ENCODE measurements around the gene TCAP.
"Not testable (repeated sequence)": the region's sequence is repeated elsewhere in the genome, so short reads cannot be mapped to it uniquely, and the experiment has no call there.

Gene TCAP

DNA sequence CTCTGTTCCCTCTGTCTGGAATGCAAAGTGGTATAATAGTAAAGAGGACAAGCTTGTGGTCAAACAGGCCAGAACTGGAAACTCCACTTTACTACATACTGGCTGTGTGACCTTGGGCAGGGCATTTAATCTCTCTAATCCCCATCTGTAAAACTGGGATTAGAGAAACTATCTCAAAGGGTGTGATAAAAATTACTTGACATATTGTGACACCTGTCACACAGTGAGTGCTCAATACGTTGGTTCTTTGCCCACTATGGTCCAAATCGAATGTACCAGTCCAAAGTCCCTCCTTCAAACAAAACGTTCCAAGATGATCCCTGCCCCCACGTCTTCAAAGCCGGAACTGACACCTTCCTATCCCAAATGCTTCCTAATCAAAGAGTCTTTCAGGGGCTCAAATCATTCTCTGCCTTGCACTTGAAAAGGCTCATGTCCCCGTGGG is 22.0 kb downstream of the TCAP start:
- H3K4me3 ChIP-seq (ENCODE audit: low read length): peak overlapping the region; percentile 88
- TF ChIP-seq ZNF274 (IDR thresholded peaks at IDR 0.05; ENCODE audit: low read depth, low read length): no peak

DNA sequence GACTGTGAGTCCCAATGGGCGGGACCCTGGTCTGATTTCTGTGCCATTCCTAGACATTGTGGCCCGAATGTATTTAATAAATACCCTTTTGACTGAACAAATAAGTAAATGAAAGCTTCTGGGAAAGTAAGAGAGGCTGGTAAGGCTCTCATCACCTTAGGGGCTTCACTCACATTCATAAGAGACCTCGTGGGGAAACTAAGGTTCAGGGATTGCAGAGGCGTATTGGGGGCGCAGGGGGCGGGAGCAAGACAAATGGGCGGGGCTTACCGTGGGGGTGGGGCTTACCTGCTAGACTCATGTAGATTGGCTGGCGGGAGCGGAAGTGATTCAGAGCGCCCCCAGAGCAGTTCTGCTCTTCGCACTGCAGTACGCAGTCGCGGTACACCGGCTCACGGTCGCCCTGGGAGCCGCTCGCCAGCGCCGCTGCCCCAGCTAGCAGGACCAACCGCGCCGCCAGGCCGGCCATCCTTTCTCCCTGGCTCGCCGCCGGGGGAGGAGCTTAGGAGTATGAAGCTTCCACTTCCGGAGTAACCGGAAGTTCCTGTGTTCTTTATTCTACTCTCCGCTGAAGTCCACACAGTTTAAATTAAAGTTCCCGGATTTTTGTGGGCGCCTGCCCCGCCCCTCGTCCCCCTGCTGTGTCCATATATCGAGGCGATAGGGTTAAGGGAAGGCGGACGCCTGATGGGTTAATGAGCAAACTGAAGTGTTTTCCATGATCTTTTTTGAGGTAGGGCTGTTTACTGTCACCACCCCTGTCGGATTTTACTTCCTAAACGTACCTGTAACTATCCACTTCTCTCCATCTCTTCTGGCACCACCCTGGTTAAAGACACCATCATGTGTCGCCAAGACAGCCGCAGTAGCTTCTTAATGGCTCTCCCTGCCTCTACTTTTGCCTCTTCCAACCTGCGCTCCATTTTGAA is 22.7 kb downstream of the TCAP start, which contains the start of gene PGAP3:
Gene PGAP3 (minus strand): TSS at position 512 of the 929 bp plus-strand sequence. CDS start 43 bp downstream, at position 469.
- no peak for TF ChIP-seq ZNF274 (IDR thresholded peaks at IDR 0.05; ENCODE audit: low read depth, low read length)
- peak within 1 kb of the TSS; percentile 88 for H3K4me3 ChIP-seq (ENCODE audit: low read length)

DNA sequence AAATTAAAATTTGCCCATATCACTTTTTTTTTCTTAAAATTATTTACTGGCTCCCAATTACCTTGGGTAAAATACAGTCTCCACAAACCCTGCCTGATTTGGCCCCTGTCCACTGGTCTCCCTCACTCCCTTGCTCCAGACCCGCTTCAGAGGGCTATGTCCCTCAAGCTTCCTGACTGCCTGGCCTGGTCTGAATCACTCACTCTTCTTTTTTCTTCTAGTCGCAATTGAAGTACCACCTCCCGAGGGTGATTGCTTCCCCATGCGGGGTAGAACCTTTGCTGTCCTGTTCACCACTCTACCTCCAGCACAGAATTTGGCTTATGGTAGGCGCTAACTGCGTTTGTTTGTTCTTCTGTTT is 23.3 kb downstream of the TCAP start:
- TF ChIP-seq ZNF274 (IDR thresholded peaks at IDR 0.05; ENCODE audit: low read depth, low read length): no peak

DNA sequence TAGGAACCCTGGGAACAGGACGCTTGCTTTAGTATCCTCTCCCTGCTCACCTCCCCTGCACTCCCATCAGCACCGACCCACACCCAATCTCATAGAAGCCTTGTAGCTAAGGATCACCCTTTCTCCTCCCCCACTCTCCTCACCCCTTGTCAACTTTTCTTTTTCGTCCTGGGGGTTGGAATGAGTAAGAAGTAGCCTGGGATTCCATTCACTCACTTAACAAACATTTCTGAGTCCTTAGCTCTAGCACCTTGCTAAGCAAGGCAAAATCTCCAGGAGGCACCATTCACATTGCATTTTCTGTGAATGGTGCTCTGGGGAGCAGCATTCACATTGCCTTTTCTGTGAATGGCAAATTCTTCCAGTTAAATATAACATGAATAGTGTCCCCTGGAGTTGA is 23.8 kb downstream of the TCAP start:
- H3K4me3 ChIP-seq (ENCODE audit: low read length): peak overlapping the region; percentile 88; the same call in 1 of the 2 replicates
- no peak for TF ChIP-seq ZNF274 (IDR thresholded peaks at IDR 0.05; ENCODE audit: low read depth, low read length)

More for the DNA sequence above, 23.3 kb downstream of the TCAP start:
- peak overlapping the region; percentile 88 for H3K4me3 ChIP-seq (ENCODE audit: low read length)

DNA sequence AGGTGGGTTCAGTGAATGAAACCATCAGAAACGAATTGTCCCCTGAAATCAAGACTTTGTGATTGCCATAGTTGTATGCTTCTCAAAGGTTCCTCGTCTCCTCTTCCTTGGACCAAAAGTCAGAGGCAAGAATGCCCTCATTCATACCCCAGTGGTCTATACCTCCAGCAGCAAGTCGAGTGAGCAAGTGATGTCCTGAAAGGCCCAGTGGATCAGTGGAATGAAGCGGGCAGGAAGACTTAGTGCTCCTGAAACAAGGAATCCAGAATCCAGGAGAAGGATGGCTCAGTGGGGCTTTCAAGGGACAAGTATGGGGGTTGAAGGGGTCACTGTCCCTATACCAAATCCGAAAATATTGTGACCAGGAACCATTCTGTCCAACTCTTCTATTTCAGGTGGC is 29.4 kb downstream of the TCAP start:
- no peak for TF ChIP-seq ZNF274 (IDR thresholded peaks at IDR 0.05; ENCODE audit: low read depth, low read length)
- H3K4me3 ChIP-seq (ENCODE audit: low read length): no peak overlapping the region

DNA sequence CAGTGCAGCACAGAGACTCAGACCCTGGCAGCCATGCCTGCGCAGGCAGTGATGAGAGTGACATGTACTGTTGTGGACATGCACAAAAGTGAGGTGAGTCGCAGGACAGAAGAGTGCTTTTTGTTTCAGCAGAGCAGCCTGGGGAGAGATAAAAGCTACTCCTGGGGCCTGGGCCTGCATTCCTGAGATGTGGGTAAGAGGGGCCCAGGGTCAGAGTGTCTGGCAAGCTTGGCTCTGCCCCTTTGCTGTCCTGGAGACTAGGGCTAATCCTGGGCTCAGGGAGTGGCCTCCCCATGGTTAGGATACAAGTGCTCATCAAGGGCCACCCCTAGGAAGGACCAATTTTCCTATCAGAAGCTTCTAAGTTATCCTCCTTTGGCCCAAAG is 29.9 kb downstream of the TCAP start:
- no peak overlapping the region for H3K4me3 ChIP-seq (ENCODE audit: low read length)
- TF ChIP-seq ZNF274 (IDR thresholded peaks at IDR 0.05; ENCODE audit: low read depth, low read length): no peak

DNA sequence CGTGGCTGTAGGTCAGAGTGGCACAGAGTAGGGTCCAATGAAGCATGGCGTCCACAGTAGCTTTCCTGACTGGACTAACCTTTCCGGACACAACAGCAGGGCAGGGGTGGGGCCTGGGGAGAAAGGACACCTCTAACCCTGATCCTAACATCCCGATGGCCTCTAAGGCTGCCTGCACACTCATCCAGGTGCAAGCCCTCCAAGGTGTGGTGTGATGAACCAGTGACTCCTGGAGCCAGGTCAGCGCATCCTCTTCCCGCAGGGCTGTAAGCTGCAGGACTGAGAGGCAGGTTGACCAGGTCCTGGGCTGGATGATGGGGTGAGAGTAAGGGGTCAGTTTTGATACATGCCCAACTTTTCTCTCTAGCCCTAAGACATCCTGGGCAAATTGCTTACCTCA is 31.6 kb downstream of the TCAP start:
- TF ChIP-seq ZNF274 (IDR thresholded peaks at IDR 0.05; ENCODE audit: low read depth, low read length): no peak
- no peak overlapping the region for H3K4me3 ChIP-seq (ENCODE audit: low read length)

DNA sequence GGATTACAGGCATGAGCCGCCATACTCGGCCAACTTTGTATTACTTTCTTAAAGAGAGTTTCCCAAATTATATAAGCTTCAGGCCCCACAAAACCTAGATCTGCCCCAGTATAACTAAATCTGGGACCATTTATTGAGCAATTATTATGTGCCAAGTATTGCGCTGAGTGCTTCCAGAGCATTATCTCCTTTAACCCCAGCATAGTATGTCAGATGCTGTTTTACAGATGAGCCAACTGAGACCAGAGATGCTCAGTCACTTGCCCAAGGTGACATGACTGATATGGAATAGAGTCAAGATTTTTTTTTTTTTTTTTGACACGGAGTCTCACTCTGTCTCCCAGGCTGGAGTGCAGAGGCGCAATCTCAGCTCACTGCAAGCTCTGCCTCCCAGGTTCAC is 32.8 kb downstream of the TCAP start:
- TF ChIP-seq ZNF274 (IDR thresholded peaks at IDR 0.05; ENCODE audit: low read depth, low read length): no peak

DNA sequence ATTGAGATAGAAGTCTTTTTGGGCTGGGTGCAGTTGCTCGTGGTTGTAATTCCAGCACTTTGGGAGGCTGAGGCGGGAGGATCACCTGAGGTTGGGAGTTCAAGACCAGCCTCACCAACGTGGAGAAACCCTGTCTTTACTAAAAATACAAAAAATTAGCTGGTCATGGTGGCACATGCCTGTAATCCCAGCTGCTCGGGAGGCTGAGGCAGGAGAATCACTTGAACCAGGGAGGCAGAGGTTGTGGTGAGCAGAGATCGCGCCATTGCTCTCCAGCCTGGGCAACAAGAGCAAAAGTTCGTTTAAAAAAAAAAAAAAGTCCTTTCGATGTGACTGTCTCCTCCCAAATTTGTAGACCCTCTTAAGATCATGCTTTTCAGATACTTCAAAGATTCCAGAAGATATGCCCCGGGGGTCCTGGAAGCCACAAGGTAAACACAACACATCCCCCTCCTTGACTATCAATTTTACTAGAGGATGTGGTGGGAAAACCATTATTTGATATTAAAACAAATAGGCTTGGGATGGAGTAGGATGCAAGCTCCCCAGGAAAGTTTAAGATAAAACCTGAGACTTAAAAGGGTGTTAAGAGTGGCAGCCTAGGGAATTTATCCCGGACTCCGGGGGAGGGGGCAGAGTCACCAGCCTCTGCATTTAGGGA is 34.1 kb downstream of the TCAP start:
- not testable (repeated sequence) for H3K4me3 ChIP-seq (ENCODE audit: low read length)

More for the DNA sequence above, 32.8 kb downstream of the TCAP start:
- H3K4me3 ChIP-seq (ENCODE audit: low read length): no peak overlapping the region

DNA sequence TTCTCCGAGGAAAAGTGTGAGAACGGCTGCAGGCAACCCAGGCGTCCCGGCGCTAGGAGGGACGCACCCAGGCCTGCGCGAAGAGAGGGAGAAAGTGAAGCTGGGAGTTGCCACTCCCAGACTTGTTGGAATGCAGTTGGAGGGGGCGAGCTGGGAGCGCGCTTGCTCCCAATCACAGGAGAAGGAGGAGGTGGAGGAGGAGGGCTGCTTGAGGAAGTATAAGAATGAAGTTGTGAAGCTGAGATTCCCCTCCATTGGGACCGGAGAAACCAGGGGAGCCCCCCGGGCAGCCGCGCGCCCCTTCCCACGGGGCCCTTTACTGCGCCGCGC is 34.6 kb downstream of the TCAP start, which contains the start of gene ERBB2:
Gene ERBB2 (plus strand): TSS at position 247 of the 330 bp plus-strand sequence. CDS start 175 bp downstream, outside the sequence.
- no peak within 1 kb of the TSS; the same call in 1 of the 2 replicates for H3K4me3 ChIP-seq (ENCODE audit: low read length)
- TF ChIP-seq ZNF274 (IDR thresholded peaks at IDR 0.05; ENCODE audit: low read depth, low read length): no peak

DNA sequence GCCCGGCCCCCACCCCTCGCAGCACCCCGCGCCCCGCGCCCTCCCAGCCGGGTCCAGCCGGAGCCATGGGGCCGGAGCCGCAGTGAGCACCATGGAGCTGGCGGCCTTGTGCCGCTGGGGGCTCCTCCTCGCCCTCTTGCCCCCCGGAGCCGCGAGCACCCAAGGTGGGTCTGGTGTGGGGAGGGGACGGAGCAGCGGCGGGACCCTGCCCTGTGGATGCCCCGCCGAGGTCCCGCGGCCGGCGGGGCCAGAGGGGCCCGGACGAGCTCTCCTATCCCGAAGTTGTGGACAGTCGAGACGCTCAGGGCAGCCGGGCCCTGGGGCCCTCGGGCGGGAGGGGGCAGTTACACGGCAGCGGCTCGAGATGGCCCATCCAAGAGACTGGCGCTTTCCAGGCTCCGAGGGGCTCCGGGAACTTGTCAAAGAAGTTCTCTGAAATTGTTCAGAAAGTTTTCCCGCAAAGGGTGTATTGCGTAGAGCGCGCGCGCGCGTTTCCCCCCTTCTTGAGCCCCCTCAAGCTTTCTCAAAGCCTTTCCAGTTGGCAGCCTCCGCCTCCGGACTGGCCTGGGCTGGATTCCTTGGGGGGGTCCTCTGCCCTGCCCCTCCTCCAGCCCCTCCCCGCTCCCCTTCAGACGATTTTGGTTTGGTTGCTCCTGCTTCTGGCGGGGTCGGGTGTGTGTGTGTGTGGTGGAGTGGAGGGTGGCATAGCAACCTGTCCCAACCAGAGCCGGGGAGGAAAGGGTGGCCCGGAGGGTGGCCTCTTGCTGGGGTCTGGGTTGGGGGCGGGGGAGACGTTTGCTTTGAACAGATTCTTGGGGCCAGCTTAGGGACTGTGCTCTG is 35.2 kb downstream of the TCAP start:
- H3K4me3 ChIP-seq (ENCODE audit: low read length): no peak overlapping the region; the same call in 1 of the 2 replicates
- no peak for TF ChIP-seq ZNF274 (IDR thresholded peaks at IDR 0.05; ENCODE audit: low read depth, low read length)

DNA sequence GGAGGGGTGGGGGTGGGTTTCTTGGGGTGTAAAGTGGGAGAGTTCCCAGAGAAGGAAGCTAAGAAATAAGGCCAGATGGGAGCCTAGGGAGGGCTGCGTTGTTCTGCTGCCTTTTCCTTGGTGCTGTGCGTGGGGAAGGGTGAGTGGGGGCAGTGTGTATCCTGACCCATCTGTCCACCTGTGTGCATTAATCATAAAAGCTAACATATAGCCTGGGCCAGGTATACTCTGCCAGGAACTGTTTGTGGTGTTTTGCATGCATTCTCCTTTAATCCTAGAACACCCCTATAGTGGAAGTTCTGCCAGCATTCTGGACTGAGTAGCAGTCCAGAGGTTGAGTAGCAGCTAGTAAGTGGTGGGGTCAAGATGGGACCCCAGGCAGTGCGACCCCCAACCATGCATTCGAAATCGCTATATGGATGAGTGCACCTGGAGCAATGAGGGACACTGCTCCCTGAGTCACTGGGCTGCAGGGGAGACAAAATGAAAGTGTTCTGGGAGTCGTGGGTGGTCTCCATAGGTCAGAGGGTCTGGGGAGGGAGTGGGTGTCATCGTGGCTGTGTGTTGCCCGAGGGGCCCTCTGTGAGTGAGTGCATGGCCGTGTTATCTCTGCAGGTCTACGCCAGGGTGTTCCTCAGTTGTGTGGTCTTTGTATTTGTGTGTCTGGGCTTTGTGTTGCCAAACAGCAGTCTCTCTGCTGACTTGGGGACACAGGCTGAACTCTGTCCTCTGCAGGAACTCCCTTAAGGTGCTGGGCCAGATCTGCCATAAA is 36.0 kb downstream of the TCAP start:
- no peak overlapping the region for H3K4me3 ChIP-seq (ENCODE audit: low read length)
- no peak for TF ChIP-seq ZNF274 (IDR thresholded peaks at IDR 0.05; ENCODE audit: low read depth, low read length)

DNA sequence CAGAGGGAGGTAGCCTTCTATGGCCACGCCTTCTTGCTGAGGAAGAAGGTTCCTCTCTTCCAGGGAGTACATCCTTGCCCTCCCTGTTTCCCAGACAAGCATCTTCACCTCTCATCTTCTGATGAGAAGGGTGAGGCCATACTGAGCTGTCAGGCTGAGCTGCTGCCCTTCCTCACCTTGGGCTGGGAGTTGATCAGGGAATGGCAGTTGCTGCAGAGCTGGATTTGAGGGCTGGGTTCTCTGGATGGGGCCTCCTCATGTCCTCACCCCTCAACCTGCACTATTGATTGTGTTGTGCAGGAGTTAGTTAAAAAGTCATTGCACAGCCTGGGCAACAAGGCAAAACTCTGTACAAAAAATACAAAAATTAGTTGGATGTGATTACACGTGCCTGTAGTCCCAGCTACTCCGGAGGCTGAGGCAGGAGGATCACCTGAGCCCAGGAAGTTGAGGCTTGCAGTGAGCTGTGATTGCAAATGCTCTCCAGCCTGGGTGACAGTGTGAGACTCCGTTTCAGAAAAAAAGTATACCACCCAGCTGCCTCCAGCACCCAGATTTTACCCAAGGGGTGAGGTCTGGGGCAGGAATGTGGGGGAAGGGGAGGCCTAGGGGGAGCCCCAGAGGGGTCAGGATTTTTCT is 36.8 kb downstream of the TCAP start:
- no peak overlapping the region for H3K4me3 ChIP-seq (ENCODE audit: low read length)
- TF ChIP-seq ZNF274 (IDR thresholded peaks at IDR 0.05; ENCODE audit: low read depth, low read length): no peak
